ENCODE measurements around the gene RP9. TPM values are rescaled to one million over a fixed set of nuclear protein-coding genes. Genes with fewer than 3 reads are reported as not detected.

RP9 gene
- total and polyA plus RNA-seq, 2 donors (not counting 1 experiment from before 2014, with no cell fraction given): 19.2 to 23.4 TPM

DNA sequence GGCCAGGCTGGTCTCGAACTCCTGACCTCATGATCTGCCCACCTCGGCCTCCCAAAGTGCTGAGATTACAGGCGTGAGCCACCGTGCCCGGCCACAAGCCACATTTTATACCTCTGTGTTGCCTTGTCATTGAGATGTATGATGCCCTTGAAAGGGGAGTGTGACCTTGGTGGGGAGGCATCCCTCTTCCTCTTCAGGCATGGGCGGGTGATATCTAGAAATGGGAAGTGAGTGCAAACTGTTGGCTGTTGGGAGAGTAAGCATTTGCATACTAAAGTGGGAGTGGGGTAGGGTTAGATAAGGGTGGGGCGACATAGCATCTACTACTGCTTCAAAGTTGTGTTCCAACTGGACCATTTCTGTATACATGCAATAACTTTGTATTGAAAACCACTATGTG is 20.1 kb downstream of the RP9 start:
- Histone ChIP-seq H3K79me2 (ENCODE audit: control insufficient read depth, insufficient read depth, low read length) (no peaks in the 10 kb centered on the region), H4K20me1 (ENCODE audit: control insufficient read depth, extremely low read depth, insufficient read depth, low read length) (no peaks in the 10 kb centered on the region), H3K4me1 (ENCODE audit: control insufficient read depth, extremely low read depth, insufficient read depth, low read length) (no peaks in the 10 kb centered on the region), H3K36me3 (ENCODE audit: control insufficient read depth, insufficient read depth, low read length) (no peaks in the 10 kb centered on the region), H3K27ac (ENCODE audit: insufficient read depth, low read length) (no peak overlapping the region), H3K4me3 (replicated peaks in 1 of 4; ENCODE audit: control extremely low read depth in 1 of 4, insufficient read depth in 1 of 4, low read depth in 3 of 4, low read length in 4 of 4) (no peak overlapping the region), H3K4me2 (ENCODE audit: extremely low read depth, insufficient read depth, low read length) (no peak overlapping the region), H3K27me3 (ENCODE audit: control insufficient read depth, insufficient read depth, low read length) (no peaks in the 10 kb centered on the region), H2AFZ (ENCODE audit: low read length) (no peak overlapping the region), H3K9ac (ENCODE audit: insufficient read depth, low read length) (no peak overlapping the region), H3K9me3 (ENCODE audit: control insufficient read depth, insufficient read depth, low read depth, low read length) (no peaks in the 10 kb centered on the region)
- no peak for DNase-seq (ENCODE audit: low read depth in 2 of 2)
- TF ChIP-seq, protein P1, sequence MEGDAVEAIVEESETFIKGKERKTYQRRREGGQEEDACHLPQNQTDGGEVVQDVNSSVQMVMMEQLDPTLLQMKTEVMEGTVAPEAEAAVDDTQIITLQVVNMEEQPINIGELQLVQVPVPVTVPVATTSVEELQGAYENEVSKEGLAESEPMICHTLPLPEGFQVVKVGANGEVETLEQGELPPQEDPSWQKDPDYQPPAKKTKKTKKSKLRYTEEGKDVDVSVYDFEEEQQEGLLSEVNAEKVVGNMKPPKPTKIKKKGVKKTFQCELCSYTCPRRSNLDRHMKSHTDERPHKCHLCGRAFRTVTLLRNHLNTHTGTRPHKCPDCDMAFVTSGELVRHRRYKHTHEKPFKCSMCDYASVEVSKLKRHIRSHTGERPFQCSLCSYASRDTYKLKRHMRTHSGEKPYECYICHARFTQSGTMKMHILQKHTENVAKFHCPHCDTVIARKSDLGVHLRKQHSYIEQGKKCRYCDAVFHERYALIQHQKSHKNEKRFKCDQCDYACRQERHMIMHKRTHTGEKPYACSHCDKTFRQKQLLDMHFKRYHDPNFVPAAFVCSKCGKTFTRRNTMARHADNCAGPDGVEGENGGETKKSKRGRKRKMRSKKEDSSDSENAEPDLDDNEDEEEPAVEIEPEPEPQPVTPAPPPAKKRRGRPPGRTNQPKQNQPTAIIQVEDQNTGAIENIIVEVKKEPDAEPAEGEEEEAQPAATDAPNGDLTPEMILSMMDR (conservative IDR thresholded peaks at IDR 0.05 in 1 of 2, IDR thresholded peaks at IDR 0.05 in 1 of 2; ENCODE audit: low read depth in 1 of 2, low read length in 2 of 2): no peak
- no peak for TF ChIP-seq EZH2 (IDR thresholded peaks at IDR 0.05; ENCODE audit: low read length, missing control alignments)

DNA sequence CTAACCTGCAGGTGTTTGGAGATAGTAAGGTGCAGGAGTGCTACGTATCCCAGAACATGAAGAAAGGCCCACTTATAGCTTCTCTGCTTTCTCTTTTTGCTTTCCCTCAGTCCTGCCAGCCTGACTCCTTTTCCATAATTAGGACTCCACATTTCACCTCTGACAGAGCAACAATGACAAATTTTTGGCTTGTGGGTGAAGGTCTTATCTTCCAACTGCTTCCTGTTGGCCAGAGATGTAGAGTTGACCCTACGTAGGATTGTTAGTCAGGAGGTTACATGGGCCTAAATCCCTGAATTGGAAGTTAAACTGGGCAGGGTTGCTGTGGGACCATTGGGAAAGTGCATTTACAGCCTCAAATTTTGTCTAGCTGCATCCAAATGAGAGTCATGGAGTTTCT is 21.3 kb downstream of the RP9 start:
- no peak for DNase-seq (ENCODE audit: low read depth in 2 of 2)
- H3K9me3 ChIP-seq (ENCODE audit: control insufficient read depth, insufficient read depth, low read depth, low read length): no peaks in the 10 kb centered on the region

DNA sequence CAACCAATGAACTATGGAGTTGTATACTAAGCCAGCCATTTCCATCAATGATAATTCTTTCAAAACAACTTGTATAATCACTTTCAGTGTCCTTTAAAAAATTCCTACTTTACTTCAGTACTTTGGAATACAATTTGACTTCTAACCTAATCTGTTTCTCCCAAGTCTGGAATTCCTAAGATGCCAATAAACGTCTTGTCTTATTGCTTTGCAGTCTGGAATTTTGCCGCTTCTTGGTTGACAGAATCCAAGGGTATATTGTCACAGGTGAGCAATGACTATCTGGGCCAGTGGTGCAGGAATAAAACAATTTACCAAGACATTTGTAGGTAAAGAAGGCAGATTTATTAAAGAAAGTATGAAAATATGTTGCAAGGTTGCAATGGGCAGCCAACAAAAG is 21.8 kb downstream of the RP9 start:
- Histone ChIP-seq H3K4me3 (replicated peaks in 1 of 4; ENCODE audit: control extremely low read depth in 1 of 4, insufficient read depth in 1 of 4, low read depth in 3 of 4, low read length in 4 of 4) (no peak overlapping the region), H3K27me3 (ENCODE audit: control insufficient read depth, insufficient read depth, low read length) (no peaks in the 10 kb centered on the region), H3K79me2 (ENCODE audit: control insufficient read depth, insufficient read depth, low read length) (no peaks in the 10 kb centered on the region), H3K4me2 (ENCODE audit: extremely low read depth, insufficient read depth, low read length) (no peak overlapping the region), H3K36me3 (ENCODE audit: control insufficient read depth, insufficient read depth, low read length) (no peaks in the 10 kb centered on the region), H3K27ac (ENCODE audit: insufficient read depth, low read length) (no peak overlapping the region), H3K9ac (ENCODE audit: insufficient read depth, low read length) (no peak overlapping the region), H4K20me1 (ENCODE audit: control insufficient read depth, extremely low read depth, insufficient read depth, low read length) (no peaks in the 10 kb centered on the region), H2AFZ (ENCODE audit: low read length) (no peak overlapping the region), H3K9me3 (ENCODE audit: control insufficient read depth, insufficient read depth, low read depth, low read length) (no peaks in the 10 kb centered on the region), H3K4me1 (ENCODE audit: control insufficient read depth, extremely low read depth, insufficient read depth, low read length) (no peaks in the 10 kb centered on the region)
- DNase-seq (ENCODE audit: low read depth in 2 of 2): no peak
- TF ChIP-seq, protein P1 (conservative IDR thresholded peaks at IDR 0.05 in 1 of 2, IDR thresholded peaks at IDR 0.05 in 1 of 2; ENCODE audit: low read depth in 1 of 2, low read length in 2 of 2): no peak
- no peak for TF ChIP-seq EZH2 (IDR thresholded peaks at IDR 0.05; ENCODE audit: low read length, missing control alignments)

More for the DNA sequence above, 21.3 kb downstream of the RP9 start:
- Histone ChIP-seq H3K9ac (ENCODE audit: insufficient read depth, low read length) (no peak overlapping the region), H2AFZ (ENCODE audit: low read length) (no peak overlapping the region), H4K20me1 (ENCODE audit: control insufficient read depth, extremely low read depth, insufficient read depth, low read length) (no peaks in the 10 kb centered on the region), H3K79me2 (ENCODE audit: control insufficient read depth, insufficient read depth, low read length) (no peaks in the 10 kb centered on the region), H3K4me2 (ENCODE audit: extremely low read depth, insufficient read depth, low read length) (no peak overlapping the region), H3K27me3 (ENCODE audit: control insufficient read depth, insufficient read depth, low read length) (no peaks in the 10 kb centered on the region), H3K4me3 (replicated peaks in 1 of 4; ENCODE audit: control extremely low read depth in 1 of 4, insufficient read depth in 1 of 4, low read depth in 3 of 4, low read length in 4 of 4) (no peak overlapping the region), H3K27ac (ENCODE audit: insufficient read depth, low read length) (no peak overlapping the region), H3K36me3 (ENCODE audit: control insufficient read depth, insufficient read depth, low read length) (no peaks in the 10 kb centered on the region), H3K4me1 (ENCODE audit: control insufficient read depth, extremely low read depth, insufficient read depth, low read length) (no peaks in the 10 kb centered on the region)
- TF ChIP-seq, protein P1 (conservative IDR thresholded peaks at IDR 0.05 in 1 of 2, IDR thresholded peaks at IDR 0.05 in 1 of 2; ENCODE audit: low read depth in 1 of 2, low read length in 2 of 2): no peak
- TF ChIP-seq EZH2 (IDR thresholded peaks at IDR 0.05; ENCODE audit: low read length, missing control alignments): no peak

All from fibroblast of lung (primary cell).